Kidney (tissue), 14 donors: ENCODE results near the gene ITGB7. TPM values are rescaled to one million over a fixed set of nuclear protein-coding genes. Genes with fewer than 3 reads are reported as not detected.
A peak's percentile ranks its signal among the peaks of the same experiment; 100 is the strongest.

Experiments
- DNase-seq, 5 donors: peaks; one replicate each; pipeline ENCODE4 v3.0.0-alpha.2; 2013 to 2020
- FAIRE-seq: peaks from 2 replicates; lab custom pipeline; 2012; peaks lifted over from hg19 to GRCh38; lab: Jason Lieb, UNC
- H3K27ac ChIP-seq, 2 donors: one replicate each; pipeline ENCODE4 v1.7.0; 2013; ENCODE audit warnings: low read depth in 2 of 2, low read length in 2 of 2, inconsistent platforms in 1 of 2
- H3K27me3 ChIP-seq: one replicate; pipeline ENCODE4 v1.7.1; 2013; ENCODE audit warnings: low read length, inconsistent platforms; ENCODE audit not compliant: control insufficient read depth, insufficient read depth
- H3K36me3 ChIP-seq, 3 donors: one replicate each; pipeline versions ENCODE4 v1.7.0 to v1.7.1; 2013; ENCODE audit warnings: low read length in 3 of 3, control low read depth in 1 of 3, inconsistent platforms in 1 of 3; ENCODE audit not compliant: insufficient read depth in 3 of 3, control insufficient read depth in 2 of 3
- H3K4me1 ChIP-seq, 3 donors: one replicate each; pipeline versions ENCODE4 v1.7.0 to v1.7.1; 2013; ENCODE audit warnings: low read length in 3 of 3, inconsistent platforms in 1 of 3, low read depth in 1 of 3; ENCODE audit not compliant: control insufficient read depth in 2 of 3, insufficient read depth in 2 of 3
- H3K4me3 ChIP-seq, 3 donors: one replicate each; pipeline versions ENCODE4 v1.7.0 to v1.8.1; 2013; ENCODE audit warnings: low read length in 3 of 3, control low read depth in 1 of 3, inconsistent platforms in 1 of 3
- H3K9ac ChIP-seq, 3 donors: one replicate each; pipeline versions ENCODE4 v1.7.0 to v1.7.1; 2013; ENCODE audit warnings: low read length in 3 of 3, control low read depth in 1 of 3, inconsistent platforms in 1 of 3
- H3K9me3 ChIP-seq, 3 donors: one replicate each; pipeline versions ENCODE4 v1.7.0 to v1.7.1; 2013; ENCODE audit warnings: low read length in 3 of 3, control low read depth in 1 of 3, inconsistent platforms in 1 of 3; ENCODE audit not compliant: control insufficient read depth in 2 of 3, insufficient read depth in 1 of 3
- CTCF ChIP-seq: IDR thresholded peaks from 3 replicates; pipeline ENCODE4 v1.5.1; 2012; ENCODE audit warnings: mild to moderate bottlenecking, moderate library complexity, borderline replicate concordance; ENCODE audit not compliant: insufficient read depth; ENCODE audit errors: extremely low read depth
- intact Hi-C: fragments of 100-400 bp; cut with DNase I; formaldehyde crosslinking; loops from one replicate; pipeline ENCODE4 v1.11.1; 2022
- polyA plus RNA-seq: library from polyadenylated mRNA; stranded (reverse); fragments of 350-450 nt; fragmentation: Illumina TruSeq; extraction: RNeasy Lipid Tissue Mini Kit (QIAGEN cat#74804); gene quantifications from one replicate; pipeline ENCODE4 v1.2.3, GENCODE V29; 2014; ENCODE audit warnings: low read depth, low replicate concordance; ENCODE audit not compliant: insufficient read depth
- total RNA-seq: library from RNA; stranded (reverse); fragmentation: NEBNext Ultra II Directional; extraction: Animal tissue kit (Norgen Biotek cat#: 25700); gene quantifications from one replicate; pipeline ENCODE4 v1.2.1, GENCODE V29; 2021
- donor health status: control.
- donor health status: control.
- donor health status: control.
- donor health status: control.
- donor health status: control.
- donor health status: DM: yes; HTN: yes; CAD: no.
- donor health status: Normal renal cell carcinoma (clear cell type).

Gene ITGB7
- total and polyA plus RNA-seq, 2 donors from 2014 or later: 11.0 to 14.5 TPM

GRCh38 chr12:53198486-53199110 is 8.5 kb downstream of the ITGB7 start:
- no peak overlapping the region for H3K9ac ChIP-seq
- no peaks in the 10 kb centered on the region for H3K36me3 ChIP-seq
- no peaks in the 10 kb centered on the region for H3K9me3 ChIP-seq
- no peak for DNase-seq
- no peak overlapping the region for H3K4me3 ChIP-seq
- intact Hi-C loops: loop anchor here (10.0 kb wide), 1 partner anchor 134 kb away; no protein-coding TSS in a partner anchor
- FAIRE-seq: no peak
- H3K27ac ChIP-seq: no peak overlapping the region
- no peak for TF ChIP-seq CTCF
- H3K4me1 ChIP-seq: peaks cover 0 to 14% (median 11%) of the 10 kb centered on the region in 3 donors
- H3K27me3 ChIP-seq: no peaks in the 10 kb centered on the region

GRCh38 chr12:53197011-53197640 is 9.9 kb downstream of the ITGB7 start:
- peaks cover 0 to 14% (median 11%) of the 10 kb centered on the region in 3 donors for H3K4me1 ChIP-seq
- H3K27ac ChIP-seq: peak overlapping the region; percentile 53 to 59
- TF ChIP-seq CTCF: no peak
- FAIRE-seq: no peak
- peak in 1 of 5 donors; percentile 89 for DNase-seq
- peak overlapping the region in 2 of 3 donors; percentile 9 to 31 for H3K9ac ChIP-seq
- H3K36me3 ChIP-seq: no peaks in the 10 kb centered on the region
- H3K9me3 ChIP-seq: no peaks in the 10 kb centered on the region
- intact Hi-C loops: loop anchor here (10.0 kb wide), 1 partner anchor 132 kb away; no protein-coding TSS in a partner anchor
- no peaks in the 10 kb centered on the region for H3K27me3 ChIP-seq
- H3K4me3 ChIP-seq: peak overlapping the region in 2 of 3 donors; percentile 32 to 48

GRCh38 chr12:53196486-53196885 is 10.6 kb downstream of the ITGB7 start:
- FAIRE-seq (no peak), DNase-seq (no peak)
- Histone ChIP-seq H3K27me3 (no peaks in the 10 kb centered on the region), H3K4me3 (no peak overlapping the region), H3K9me3 (no peaks in the 10 kb centered on the region), H3K36me3 (no peaks in the 10 kb centered on the region), H3K4me1 (peaks cover 0 to 14% (median 11%) of the 10 kb centered on the region in 3 donors), H3K27ac (no peak overlapping the region), H3K9ac (no peak overlapping the region)
- no peak for TF ChIP-seq CTCF
- intact Hi-C loops: loop anchor here (10.0 kb wide), 1 partner anchor 132 kb away; no protein-coding TSS in a partner anchor
